Parathyroid adenoma (tissue), 2 donors: ENCODE data around the gene CYB561A3.

Source experiments
- H2AFZ ChIP-seq: fragments of 300-600 bp; sonication (generic); one replicate; pipeline ENCODE4 v1.7.0; 2017; ENCODE audit warnings: antibody characterized with exemption, mild to moderate bottlenecking
- H3K27ac ChIP-seq: fragments of 300-600 bp; sonication (generic); one replicate; pipeline ENCODE4 v1.7.0; 2017
- H3K27me3 ChIP-seq: fragments of 300-600 bp; sonication (generic); one replicate; pipeline ENCODE4 v1.7.0; 2017; ENCODE audit warnings: low read length; ENCODE audit not compliant: control insufficient read depth, insufficient read depth
- H3K36me3 ChIP-seq: fragments of 300-600 bp; sonication (generic); one replicate; pipeline ENCODE4 v1.7.0; 2017; ENCODE audit warnings: low read length; ENCODE audit not compliant: control insufficient read depth, insufficient read depth
- H3K4me1 ChIP-seq: fragments of 300-600 bp; sonication (generic); one replicate; pipeline ENCODE4 v1.7.0; 2017; ENCODE audit warnings: control low read depth
- H3K4me2 ChIP-seq: fragments of 300-600 bp; sonication (generic); one replicate; pipeline ENCODE4 v1.7.0; 2017; ENCODE audit warnings: low read length
- H3K4me3 ChIP-seq: fragments of 300-600 bp; sonication (generic); one replicate; pipeline ENCODE4 v1.7.0; 2017; ENCODE audit warnings: low read depth, low read length
- H3K79me2 ChIP-seq: fragments of 300-600 bp; sonication (generic); one replicate; pipeline ENCODE4 v1.7.0; 2017; ENCODE audit warnings: control low read depth
- H3K9ac ChIP-seq: fragments of 300-600 bp; sonication (generic); one replicate; pipeline ENCODE4 v1.7.0; 2017; ENCODE audit warnings: mild to moderate bottlenecking
- H3K9me3 ChIP-seq: fragments of 300-600 bp; sonication (generic); one replicate; pipeline ENCODE4 v1.7.0; 2017; ENCODE audit warnings: low read length; ENCODE audit not compliant: control insufficient read depth
- TF ChIP-seq, protein P1 (sequence below): fragments of 300-600 bp; sonication (generic); IDR thresholded peaks from one replicate; pipeline ENCODE4 v1.7.0; 2017; ENCODE audit warnings: antibody characterized with exemption, mild to moderate bottlenecking
- donor health status: primary hyperparathyroidism.

CYB561A3 gene

DNA sequence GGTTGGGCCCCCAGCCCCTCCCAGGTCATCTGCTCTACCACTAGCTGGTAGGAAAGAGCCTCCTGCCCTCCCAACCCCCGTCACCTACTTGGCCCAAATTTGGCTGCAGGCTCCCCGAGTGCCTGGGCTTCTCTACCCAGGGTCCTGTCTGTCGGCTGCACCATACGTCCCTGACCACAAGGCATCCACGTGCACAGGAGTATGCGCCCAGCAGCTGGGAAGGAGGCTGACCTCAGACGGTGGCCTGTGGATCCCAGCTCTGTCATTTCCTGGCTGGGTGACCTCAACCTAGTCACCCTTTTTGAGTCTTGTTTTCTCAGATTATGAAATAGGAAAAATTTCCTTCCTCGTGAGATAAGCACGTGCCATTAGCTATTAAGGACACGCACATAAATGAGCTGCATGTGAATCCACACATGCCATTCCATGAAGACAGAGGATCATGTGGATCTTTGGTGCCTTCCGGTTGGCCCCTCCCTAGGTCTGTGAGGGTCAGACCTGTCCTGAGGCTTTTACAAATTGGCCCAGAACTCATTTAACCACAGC is 13.7 kb downstream of the CYB561A3 start:
- no peak overlapping the region for H3K9ac ChIP-seq
- no peaks in the 10 kb centered on the region for H3K36me3 ChIP-seq
- H3K27ac ChIP-seq, result no peak overlapping the region
- no peak overlapping the region for H2AFZ ChIP-seq
- TF ChIP-seq, protein P1, sequence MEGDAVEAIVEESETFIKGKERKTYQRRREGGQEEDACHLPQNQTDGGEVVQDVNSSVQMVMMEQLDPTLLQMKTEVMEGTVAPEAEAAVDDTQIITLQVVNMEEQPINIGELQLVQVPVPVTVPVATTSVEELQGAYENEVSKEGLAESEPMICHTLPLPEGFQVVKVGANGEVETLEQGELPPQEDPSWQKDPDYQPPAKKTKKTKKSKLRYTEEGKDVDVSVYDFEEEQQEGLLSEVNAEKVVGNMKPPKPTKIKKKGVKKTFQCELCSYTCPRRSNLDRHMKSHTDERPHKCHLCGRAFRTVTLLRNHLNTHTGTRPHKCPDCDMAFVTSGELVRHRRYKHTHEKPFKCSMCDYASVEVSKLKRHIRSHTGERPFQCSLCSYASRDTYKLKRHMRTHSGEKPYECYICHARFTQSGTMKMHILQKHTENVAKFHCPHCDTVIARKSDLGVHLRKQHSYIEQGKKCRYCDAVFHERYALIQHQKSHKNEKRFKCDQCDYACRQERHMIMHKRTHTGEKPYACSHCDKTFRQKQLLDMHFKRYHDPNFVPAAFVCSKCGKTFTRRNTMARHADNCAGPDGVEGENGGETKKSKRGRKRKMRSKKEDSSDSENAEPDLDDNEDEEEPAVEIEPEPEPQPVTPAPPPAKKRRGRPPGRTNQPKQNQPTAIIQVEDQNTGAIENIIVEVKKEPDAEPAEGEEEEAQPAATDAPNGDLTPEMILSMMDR, result no peak
- no peak overlapping the region for H3K4me3 ChIP-seq
- no peaks in the 10 kb centered on the region for H3K4me1 ChIP-seq
- H3K9me3 ChIP-seq, result no peaks in the 10 kb centered on the region
- H3K4me2 ChIP-seq, result no peak overlapping the region
- no peaks in the 10 kb centered on the region for H3K27me3 ChIP-seq
- no peaks in the 10 kb centered on the region for H3K79me2 ChIP-seq

DNA sequence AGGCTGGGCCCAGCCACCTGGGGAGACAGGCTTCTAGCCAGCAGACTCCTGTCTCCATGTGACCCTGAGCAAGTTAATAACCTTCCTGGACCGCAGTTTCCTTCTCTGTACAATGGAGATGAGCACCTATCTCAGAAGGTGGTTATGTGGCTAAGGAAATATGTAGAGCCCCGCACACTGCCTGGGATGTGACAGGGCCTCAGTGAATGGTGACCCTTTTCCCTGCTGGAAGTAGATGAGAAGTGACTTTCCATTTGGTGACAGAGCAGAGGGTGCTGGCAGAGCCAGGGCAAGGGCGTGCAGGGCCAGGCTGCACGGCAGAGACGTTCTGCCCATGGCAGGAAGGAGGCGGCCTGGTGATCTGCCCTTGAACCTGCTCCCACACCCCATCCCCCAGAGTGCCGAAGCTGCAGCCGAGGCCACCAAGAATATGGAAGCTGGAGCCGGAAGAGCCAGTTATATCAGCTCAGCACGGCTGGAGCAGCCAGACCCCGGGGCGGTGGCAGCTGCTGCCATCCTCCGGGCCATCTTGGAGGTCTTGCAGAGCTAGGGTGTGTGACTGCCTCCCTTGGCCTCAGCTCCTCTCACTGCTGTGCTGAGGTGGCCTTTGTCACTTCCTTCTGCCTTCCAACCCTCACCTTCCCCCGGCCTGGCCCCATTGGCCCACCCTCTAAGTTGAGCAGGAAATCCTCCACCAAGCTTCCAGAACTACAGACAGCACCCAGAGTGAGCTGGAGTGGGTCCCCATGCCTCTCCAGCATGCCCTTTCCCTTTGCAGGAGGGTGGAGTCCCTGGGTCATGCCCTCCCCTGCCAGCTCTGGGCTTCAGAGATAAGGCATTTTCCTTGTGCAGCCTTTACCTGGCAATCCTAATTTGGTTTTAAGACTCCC is 15.5 kb downstream of the CYB561A3 start:
- Histone ChIP-seq H3K4me2 (no peak overlapping the region), H3K36me3 (no peaks in the 10 kb centered on the region), H3K79me2 (no peaks in the 10 kb centered on the region), H3K4me1 (no peaks in the 10 kb centered on the region), H3K4me3 (no peak overlapping the region), H3K27me3 (no peaks in the 10 kb centered on the region), H3K27ac (no peak overlapping the region), H3K9me3 (no peaks in the 10 kb centered on the region), H2AFZ (no peak overlapping the region), H3K9ac (no peak overlapping the region)
- TF ChIP-seq, protein P1, result no peak

DNA sequence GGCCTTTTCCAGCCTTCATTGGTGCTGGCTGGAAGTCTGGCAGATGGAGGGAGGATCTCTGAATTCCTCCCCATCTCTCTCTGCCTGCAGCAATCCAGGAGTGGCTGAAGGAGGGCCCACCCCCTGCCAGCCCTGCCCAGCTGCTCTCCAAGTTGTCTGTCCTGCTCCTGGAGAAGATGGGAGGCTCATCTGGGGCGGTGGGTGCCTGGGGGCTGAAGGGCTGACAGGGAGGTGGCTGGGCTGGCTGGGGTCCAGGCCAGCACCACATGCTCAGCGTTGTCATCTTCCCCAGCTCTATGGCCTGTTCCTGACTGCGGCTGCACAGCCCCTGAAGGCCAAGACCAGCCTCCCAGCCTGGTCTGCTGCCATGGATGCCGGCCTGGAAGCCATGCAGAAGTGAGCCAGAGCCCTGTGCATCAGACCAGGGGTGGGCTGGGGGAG is 16.5 kb downstream of the CYB561A3 start:
- no peak overlapping the region for H3K9ac ChIP-seq
- TF ChIP-seq, protein P1, result no peak
- no peak overlapping the region for H3K27ac ChIP-seq
- no peaks in the 10 kb centered on the region for H3K27me3 ChIP-seq
- H2AFZ ChIP-seq, result no peak overlapping the region
- no peaks in the 10 kb centered on the region for H3K9me3 ChIP-seq
- no peak overlapping the region for H3K4me3 ChIP-seq
- H3K36me3 ChIP-seq, result no peaks in the 10 kb centered on the region
- H3K4me2 ChIP-seq, result no peak overlapping the region
- no peaks in the 10 kb centered on the region for H3K4me1 ChIP-seq
- no peaks in the 10 kb centered on the region for H3K79me2 ChIP-seq

DNA sequence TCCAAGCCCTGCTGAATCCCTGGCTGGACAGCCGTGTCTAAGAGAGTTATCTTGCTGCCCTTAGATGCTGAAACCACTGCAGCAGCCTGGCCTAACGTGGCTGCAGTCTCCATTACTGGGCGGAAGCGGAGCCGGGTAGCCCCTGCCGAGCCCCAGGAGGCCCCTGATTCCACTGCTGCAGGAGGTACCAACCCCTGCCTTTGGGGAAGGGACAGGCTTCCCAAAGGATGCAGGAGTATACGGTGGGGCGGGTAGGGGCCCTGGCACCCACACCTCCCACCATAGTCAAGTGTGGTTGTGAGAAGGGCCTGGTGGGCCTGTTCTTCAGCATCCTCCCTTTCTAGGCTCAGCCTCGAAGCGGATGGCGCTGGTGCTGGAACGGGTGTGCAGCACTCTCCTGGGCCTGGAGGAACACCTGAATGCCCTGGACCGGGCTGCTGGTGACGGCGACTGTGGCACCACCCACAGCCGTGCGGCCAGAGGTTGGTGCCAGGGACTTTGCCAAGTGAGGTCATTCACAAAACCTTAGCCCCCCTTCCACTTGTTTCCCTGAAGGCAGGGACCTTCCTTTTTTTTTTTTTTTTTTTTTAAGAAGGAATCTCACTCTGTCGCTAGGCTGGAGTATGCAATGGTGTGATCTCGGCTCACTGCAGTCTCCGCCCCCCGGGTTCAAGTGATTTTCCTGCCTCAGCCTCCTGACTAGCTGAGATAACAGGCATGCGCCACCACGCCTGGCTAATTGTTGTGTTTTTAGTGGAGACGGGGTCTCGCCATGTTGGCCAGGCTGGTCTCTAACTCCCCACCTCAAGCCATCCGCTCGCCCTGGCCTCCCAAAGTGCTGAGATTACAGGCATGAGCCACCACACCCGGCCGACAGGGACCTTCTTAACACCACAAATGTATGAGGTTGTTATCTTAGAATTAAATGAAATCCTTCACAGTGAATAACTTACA is 17.6 kb downstream of the CYB561A3 start:
- Histone ChIP-seq H3K27me3 (no peaks in the 10 kb centered on the region), H3K4me2 (no peak overlapping the region), H3K9me3 (no peaks in the 10 kb centered on the region), H3K9ac (no peak overlapping the region), H3K4me1 (no peaks in the 10 kb centered on the region), H3K4me3 (no peak overlapping the region), H3K79me2 (no peaks in the 10 kb centered on the region), H2AFZ (no peak overlapping the region), H3K27ac (no peak overlapping the region), H3K36me3 (no peaks in the 10 kb centered on the region)
- TF ChIP-seq, protein P1, result no peak
